GM19099 (cell line): ENCODE measurements around the gene TMEM267.

ENCODE experiments used
- POLR2A ChIP-seq: IDR thresholded peaks from 3 replicates; pipeline ENCODE4 v1.6.1; 2011; ENCODE audit warnings: low read depth; ENCODE audit not compliant: insufficient read length; ENCODE audit errors: extremely low read depth

The TMEM267 gene

DNA sequence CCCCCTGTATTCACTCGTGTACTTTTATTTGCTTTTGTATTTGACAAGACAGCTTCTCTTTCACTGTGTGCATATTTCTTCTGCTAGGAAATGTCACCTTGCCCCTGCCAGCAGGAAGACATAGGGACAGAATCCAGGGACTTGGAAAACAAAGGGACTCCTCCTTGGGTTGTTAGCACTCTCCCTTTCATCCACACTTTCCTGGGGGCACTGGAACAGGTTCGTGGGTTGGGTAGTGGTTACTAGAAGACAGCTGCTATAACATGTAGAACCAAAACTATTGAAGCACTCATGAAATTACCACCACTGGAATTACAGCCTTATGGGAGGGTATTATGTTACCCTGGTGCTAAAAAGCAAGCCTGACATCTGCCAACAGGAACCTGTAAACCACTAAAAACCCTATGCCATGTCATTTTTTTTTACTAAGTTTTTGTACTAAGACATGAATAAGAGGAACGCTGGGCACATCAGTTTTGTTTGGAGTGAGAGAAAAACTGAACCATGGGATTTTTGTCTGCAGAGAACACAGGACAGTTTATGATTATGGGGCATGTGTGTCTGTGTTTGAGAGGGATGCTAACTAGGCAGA, 66.8 kb downstream of the TMEM267 start:
- TF ChIP-seq POLR2A = no peak

DNA sequence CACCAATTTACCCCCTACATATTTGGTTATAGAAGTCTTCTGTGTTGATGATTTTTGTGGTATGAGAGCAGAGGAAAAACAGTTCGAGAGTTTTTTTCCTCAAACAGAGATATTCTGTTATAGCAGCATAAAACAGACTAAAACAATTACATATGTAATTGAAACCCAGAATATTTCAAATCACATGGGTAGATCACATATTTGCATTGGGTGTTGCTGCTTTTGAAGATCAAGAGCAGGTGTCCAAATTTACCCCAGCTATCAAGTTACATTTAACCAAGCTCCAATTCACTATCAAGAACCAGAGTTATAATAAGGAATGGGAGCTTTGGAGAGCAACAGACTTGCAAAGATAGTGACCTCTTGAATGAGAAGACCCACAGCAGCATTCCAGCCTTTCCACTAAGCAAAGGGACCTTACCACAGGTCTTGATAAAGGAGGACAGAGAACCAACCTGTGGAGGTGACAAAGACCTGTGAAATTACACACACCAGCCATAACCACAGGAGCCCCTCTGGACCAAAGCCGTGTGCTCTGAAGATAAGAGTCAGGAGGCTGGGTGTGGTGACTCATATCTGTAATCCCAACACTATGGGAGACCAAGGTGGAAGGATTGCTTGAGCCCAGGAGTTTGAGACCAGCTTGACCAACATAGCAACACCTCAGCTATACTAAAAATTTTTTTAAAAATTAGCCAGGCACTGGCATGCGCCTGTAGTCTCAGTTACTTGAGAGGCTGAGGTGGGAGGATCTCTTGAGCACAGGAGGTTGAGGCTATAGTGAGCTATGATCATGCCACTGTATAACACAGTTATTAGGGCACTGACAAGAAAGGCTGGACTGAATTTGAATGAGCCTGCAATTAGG, 67.5 kb downstream of the TMEM267 start:
- TF ChIP-seq POLR2A = no peak

DNA sequence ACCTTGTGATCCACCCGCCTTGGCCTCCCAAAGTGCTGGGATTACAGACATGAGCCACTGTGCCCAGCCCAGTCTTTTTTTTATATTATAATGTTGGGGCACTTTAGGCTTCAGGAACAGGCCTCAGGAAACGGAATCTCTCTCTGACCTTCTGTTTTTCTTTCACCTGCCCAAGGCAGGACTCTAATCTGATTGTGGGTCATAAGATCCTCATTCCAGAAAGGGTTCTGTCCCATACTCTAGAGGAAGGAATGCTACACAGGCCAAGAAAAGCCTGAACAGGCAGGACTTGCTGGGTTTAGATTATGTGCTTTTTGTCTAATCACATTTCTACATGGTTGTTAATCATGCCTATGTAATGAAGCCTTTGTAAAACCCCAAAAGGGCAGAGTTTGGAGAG, 69.7 kb downstream of the TMEM267 start:
- TF ChIP-seq POLR2A = no peak

DNA sequence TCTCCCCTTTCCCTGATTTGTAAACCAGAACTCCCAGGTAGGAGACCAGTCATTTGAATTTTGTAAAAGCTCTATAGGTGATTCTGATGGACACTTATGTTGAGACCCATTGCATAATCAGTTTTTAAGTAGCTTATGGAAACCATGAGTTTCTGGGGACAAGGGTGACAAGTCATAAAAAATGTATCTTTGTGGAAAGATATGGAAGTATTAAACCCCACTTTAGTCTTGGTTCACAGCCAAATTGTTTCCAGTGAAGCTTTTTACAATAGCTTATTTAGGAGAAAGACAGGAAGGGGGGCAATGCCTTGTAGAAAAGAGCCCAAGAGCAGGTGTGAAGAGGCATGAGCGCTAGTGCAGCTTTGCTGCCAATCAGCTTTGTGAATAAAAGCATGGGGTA, 71.0 kb downstream of the TMEM267 start:
- TF ChIP-seq POLR2A = no peak

DNA sequence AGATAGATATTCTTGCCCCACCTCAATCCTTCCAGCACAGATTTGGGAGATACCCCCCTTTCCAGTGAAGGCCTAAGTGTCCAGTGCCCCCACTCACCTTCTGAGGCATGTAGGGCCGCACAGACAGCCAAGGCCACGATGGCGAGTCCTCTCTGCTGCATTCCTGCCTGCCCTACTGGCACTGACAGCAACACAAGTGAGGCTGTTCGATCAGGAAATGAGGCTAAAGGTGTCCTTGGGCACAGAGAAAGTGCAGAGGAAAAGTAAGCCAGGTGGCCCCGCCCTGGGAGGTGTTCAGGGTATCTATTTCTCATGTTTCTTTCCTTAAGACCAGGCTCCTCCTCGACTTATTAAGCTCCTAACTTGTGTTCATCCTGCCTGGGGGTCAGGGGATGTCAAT, 71.5 kb downstream of the TMEM267 start, which contains the start of gene CCL28:
Gene CCL28, minus strand, starts transcription at position 236 of the 400 bp plus-strand sequence. Its CDS starts 75 bp downstream, at position 161.
- TF ChIP-seq POLR2A = no peak

DNA sequence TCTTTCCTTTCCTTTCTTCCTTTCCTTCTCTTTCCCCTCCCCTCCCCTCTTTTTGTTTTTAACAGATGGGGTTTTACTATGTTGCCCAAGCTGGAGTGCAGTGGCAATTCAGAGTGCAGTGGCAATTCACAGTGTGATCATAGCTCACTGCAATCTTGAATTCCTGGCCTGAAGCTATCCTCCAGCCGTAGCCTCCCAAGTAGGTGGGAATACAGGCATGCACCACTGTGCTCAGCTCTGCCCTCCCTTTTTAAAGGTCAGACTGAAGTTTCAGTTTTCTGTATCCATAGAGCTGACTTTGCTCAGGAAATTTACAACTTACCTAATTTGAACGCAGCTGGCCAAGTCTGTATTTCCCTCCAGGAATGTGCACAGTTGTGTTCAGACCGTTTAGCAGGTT, 72.2 kb downstream of the TMEM267 start:
- no peak for TF ChIP-seq POLR2A

DNA sequence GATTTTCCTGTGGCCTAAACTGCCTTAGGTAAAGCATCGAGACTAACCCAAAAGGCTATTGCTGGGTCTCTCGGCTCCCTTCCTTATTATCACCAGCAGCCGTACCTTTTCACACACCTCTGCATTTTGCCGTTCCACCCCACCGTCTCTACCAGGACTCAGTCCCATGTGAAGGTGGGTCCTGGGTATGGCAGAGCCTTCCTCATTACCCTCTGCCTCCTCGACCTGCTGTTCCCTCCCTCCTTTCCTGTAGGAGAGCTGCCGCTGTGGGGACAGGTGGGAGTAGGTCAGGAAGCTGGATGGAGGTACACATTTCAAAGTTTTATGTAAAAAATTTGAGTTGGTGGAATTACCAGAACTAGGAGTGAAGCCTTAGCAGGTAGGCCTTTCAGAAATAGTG, 73.3 kb downstream of the TMEM267 start:
- TF ChIP-seq POLR2A = no peak

DNA sequence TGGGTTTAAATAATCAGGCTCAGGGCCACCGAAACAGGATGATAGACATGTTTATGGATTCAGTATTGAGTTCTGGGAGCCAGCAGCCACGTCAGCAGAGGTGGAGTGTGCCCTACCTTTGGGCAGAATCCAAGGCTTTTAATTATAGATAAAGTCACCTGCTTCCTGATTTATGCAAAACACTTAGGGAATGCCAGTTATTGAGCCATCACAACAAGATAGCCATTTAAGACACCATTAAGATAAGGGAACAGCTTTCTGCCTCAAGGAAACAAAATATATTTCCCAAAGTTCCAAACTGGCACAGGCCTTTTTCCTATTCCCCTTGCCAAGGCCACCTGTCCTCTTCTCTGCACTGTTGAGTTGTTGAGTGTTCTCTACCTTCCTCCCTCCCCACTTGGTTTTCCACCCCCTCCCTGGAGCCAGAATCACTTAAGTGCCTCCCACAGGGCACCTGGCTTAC, 73.8 kb downstream of the TMEM267 start:
- TF ChIP-seq POLR2A = no peak

DNA sequence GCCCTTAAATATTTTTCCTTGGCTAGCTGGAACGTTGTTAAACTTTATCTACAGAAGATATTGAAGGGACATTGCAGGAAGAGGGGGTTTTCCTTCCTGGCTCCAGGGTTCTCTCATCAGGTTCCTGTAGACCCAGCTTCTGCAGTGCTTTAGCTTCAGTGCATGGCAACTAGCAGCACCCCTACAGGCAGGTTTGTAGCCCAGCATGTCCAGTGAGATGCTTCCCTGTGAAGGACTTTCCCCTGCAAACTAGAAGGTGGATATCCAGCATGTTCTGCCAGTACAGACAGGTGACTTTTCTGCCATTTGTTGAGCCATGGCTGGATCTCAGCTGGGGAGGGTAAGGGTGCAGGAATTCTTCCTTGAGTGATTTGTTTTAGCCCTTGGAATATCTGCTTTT, 81.8 kb downstream of the TMEM267 start:
- TF ChIP-seq POLR2A = no peak

DNA sequence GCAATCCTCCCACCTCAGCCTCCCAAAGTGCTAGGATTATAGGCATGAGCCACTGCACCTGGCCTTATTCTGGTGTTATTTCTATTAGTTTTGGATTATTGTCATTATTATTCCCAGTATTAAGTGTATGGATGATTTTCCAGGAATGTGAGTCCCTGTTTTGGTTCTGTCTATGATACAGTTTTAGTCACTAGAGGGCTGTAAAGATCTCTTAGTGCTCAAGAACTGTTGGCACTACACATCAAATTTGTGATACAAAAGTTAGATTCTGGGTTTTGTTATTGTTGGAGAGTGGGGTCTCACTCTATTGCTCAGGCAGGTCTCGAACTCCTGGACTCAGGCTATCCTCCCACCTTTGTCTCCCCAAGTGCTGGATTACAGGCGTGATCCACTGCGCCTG, 83.6 kb downstream of the TMEM267 start:
- no peak for TF ChIP-seq POLR2A

DNA sequence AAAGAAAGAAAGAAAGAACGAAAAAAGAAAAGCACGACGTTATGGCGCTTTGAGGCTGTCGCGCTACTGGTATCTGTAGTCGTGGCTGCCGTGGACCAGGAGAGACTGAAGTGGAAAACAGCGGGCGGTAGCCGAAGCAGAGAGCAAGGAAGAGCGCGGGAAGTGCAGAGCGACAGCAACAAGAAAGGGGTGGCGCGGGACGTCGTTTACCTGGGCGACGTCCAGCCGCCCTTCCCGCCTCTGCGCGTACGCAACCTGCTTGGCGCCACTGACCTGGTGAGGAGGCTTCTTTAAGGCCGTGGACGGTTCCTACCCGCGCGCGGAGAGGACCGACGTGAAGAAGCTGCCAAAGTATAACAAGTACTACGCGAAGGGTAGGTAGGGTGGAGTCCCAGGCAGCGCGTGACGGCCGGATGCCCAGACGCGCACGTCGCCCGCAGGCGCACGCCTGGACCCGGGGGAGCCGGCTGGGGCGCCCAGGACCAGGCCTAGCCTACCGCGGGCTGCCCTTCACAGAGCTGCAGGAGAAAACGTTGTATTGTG, 86.8 kb downstream of the TMEM267 start:
- peak; percentile 71 for TF ChIP-seq POLR2A
